SK-N-SH (cell line): Measurements from ENCODE around the gene CSRNP3.

Source experiments
- CTCF ChIP-seq: fragments of 200-600 bp; sonication (generic); IDR thresholded peaks from 2 replicates; pipeline ENCODE4 v1.6.1; 2017; ENCODE audit warnings: antibody characterized with exemption, mild to moderate bottlenecking, moderate library complexity
- EZH2phosphoT487 ChIP-seq: fragments of 200-600 bp; sonication (generic); IDR thresholded peaks from 2 replicates; pipeline ENCODE4 v1.6.1; 2017; ENCODE audit warnings: low read depth, mixed run types, mild to moderate bottlenecking, antibody characterized with exemption, moderate library complexity, borderline replicate concordance
- JUND ChIP-seq: IDR thresholded peaks from 2 replicates; pipeline ENCODE4 v1.4.0; 2012
- SMC3 ChIP-seq: IDR thresholded peaks from 2 replicates; pipeline ENCODE4 v1.6.1; 2012; ENCODE audit warnings: low read depth, low read length, improper control_type of control experiment
- YY1 ChIP-seq: IDR thresholded peaks from 2 replicates; pipeline ENCODE4 v1.4.0; 2012; ENCODE audit warnings: low read depth, mild to moderate bottlenecking

DNA sequence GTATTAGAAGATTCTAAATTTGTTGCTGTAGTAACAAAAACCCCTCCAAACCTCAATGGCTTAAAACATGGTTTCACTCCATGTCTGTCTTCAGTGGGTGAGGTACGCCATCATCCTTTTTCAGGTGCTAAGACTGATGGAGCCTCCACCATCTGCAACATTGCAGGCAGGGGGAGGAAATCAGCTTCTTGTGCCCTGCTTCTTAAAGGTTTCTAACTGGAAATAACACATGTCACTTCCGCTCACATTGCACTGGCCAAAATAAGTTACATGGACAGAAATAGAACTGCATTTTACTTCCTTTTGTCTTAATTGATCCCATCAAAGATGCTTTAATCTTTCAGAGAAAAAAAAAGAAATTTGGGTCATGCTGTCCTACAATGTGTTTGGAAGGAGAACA lies 230.4 kb downstream of the CSRNP3 start:
- TF ChIP-seq CTCF (no peak), EZH2phosphoT487 (no peak), JUND (no peak), SMC3 (no peak), YY1 (no peak)
